PC-9 (cell line): ENCODE results near the gene TRDN. TPM values are rescaled to one million over a fixed set of nuclear protein-coding genes. Genes with fewer than 3 reads are reported as not detected.
A peak's percentile ranks its signal among the peaks of the same experiment; 100 is the strongest.

Experiments used
- BruUV-seq: library from RNA; stranded (reverse); fragments of 400-500 nt; replicated peaks from 2 replicates; lab custom pipeline; 2021; lab: Mats Ljungman, UMichigan
- CTCF ChIA-PET: fragments of 300-600 bp; sonication (Branson Sonifier 250); formaldehyde crosslinking; loops from one replicate; lab custom pipeline; 2022; ENCODE audit warnings: antibody characterized with exemption; lab: Charles Lee
- POLR2A ChIA-PET: fragments of 300-600 bp; sonication (Branson Sonifier 250); formaldehyde crosslinking; loops from one replicate; lab custom pipeline; 2022; ENCODE audit warnings: antibody characterized with exemption; ENCODE audit not compliant: unreplicated experiment; lab: Charles Lee
- DNase-seq, 2 experiments: peaks; one replicate each; pipeline versions ENCODE4 v3.0.0 to v3.0.0-alpha.2; 2015 to 2022; ENCODE audit warnings: mixed read lengths in 1 of 2
- H2AFZ ChIP-seq: fragments of 200-600 bp; sonication (generic); 2 replicates; pipeline ENCODE4 v1.8.1; 2017; ENCODE audit warnings: antibody characterized with exemption
- H3F3A ChIP-seq: fragments of 200-600 bp; sonication (generic); 2 replicates; pipeline ENCODE4 v1.8.1; 2017; ENCODE audit warnings: antibody characterized with exemption, mild to moderate bottlenecking, low read depth; ENCODE audit not compliant: insufficient read depth
- H3K27ac ChIP-seq: fragments of 200-600 bp; sonication (generic); 2 replicates; pipeline ENCODE4 v1.6.1; 2016; ENCODE audit warnings: mixed run types
- H3K27me3 ChIP-seq: fragments of 200-600 bp; sonication (generic); 2 replicates; pipeline ENCODE4 v1.6.1; 2016; ENCODE audit warnings: low read depth, mixed run types; ENCODE audit not compliant: insufficient read depth
- H3K36me3 ChIP-seq: fragments of 200-600 bp; sonication (generic); 2 replicates; pipeline ENCODE4 v1.6.1; 2016; ENCODE audit warnings: low read depth, mixed run types
- H3K4me1 ChIP-seq: fragments of 200-600 bp; sonication (generic); replicated peaks from 2 replicates; pipeline ENCODE4 v1.6.1; 2016; ENCODE audit warnings: mixed run types; ENCODE audit not compliant: insufficient read depth
- H3K4me2 ChIP-seq: fragments of 200-600 bp; sonication (generic); 2 replicates; pipeline ENCODE4 v1.6.1; 2017; ENCODE audit warnings: mixed run types
- H3K4me3 ChIP-seq: fragments of 200-600 bp; sonication (generic); 2 replicates; pipeline ENCODE4 v1.6.1; 2016; ENCODE audit warnings: mixed run types
- H3K79me2 ChIP-seq: fragments of 200-600 bp; sonication (generic); 2 replicates; pipeline ENCODE4 v1.6.1; 2017; ENCODE audit warnings: low read depth, mixed run types
- H3K9me2 ChIP-seq: fragments of 200-600 bp; sonication (generic); 2 replicates; pipeline ENCODE4 v1.8.1; 2017; ENCODE audit warnings: mild to moderate bottlenecking; ENCODE audit not compliant: insufficient read depth
- H3K9me3 ChIP-seq: fragments of 200-600 bp; sonication (generic); 2 replicates; pipeline ENCODE4 v1.8.1; 2016; ENCODE audit warnings: low read depth; ENCODE audit not compliant: insufficient read depth
- H4K20me1 ChIP-seq: fragments of 200-600 bp; sonication (generic); 2 replicates; pipeline ENCODE4 v1.8.1; 2017; ENCODE audit not compliant: insufficient read depth
- CTCF ChIP-seq: fragments of 200-600 bp; sonication (generic); conservative IDR thresholded peaks from 2 replicates; pipeline ENCODE4 v1.6.1; 2017; ENCODE audit warnings: mixed run types, antibody characterized with exemption, mild to moderate bottlenecking, moderate library complexity
- EZH2 ChIP-seq: fragments of 200-600 bp; sonication (generic); IDR thresholded peaks from 2 replicates; pipeline ENCODE4 v1.8.0; 2017; ENCODE audit warnings: antibody characterized with exemption, low read depth
- intact Hi-C: fragments of 100-400 bp; cut with micrococcal nuclease; formaldehyde crosslinking; loops from one replicate; pipeline ENCODE4 v1.10.0; 2022; ENCODE audit not compliant: unreplicated experiment
- total RNA-seq: library from RNA; stranded (reverse); gene quantifications from 2 replicates; pipeline ENCODE4 v1.2.3, GENCODE V29; 2021

The TRDN gene
- total RNA-seq, 1 experiment from 2014 or later: not detected

GRCh38 chr6:123430970-123431369 lies 205.8 kb downstream of the TRDN start:
- Histone ChIP-seq H3K4me3 (no peak overlapping the region), H3K36me3 (no peaks in the 10 kb centered on the region), H3K4me2 (no peak overlapping the region), H3K9me3 (no peaks in the 10 kb centered on the region), H3K4me1 (no peaks in the 10 kb centered on the region), H2AFZ (no peak overlapping the region), H3F3A (no peaks in the 10 kb centered on the region), H3K79me2 (no peaks in the 10 kb centered on the region), H3K27me3 (no peaks in the 10 kb centered on the region), H3K27ac (no peak overlapping the region), H3K9me2 (no peaks in the 10 kb centered on the region), H4K20me1 (no peaks in the 10 kb centered on the region)
- BruUV-seq: no TSS peak
- ChIA-PET POLR2A (no interaction called here), CTCF (no interaction called here)
- peak in 1 of 2 experiments; percentile 28 for DNase-seq
- intact Hi-C loops: no loop called here
- no peak for TF ChIP-seq CTCF
- TF ChIP-seq EZH2: no peak

- POLR2A ChIA-PET: no interaction called here
- H3K4me2 ChIP-seq: no peak overlapping the region
- no peak overlapping the region for H2AFZ ChIP-seq
- BruUV-seq: no TSS peak
- no peaks in the 10 kb centered on the region for H3K36me3 ChIP-seq
- TF ChIP-seq EZH2: no peak
- no peak for TF ChIP-seq CTCF
- intact Hi-C loops: no loop called here
- no peaks in the 10 kb centered on the region for H3K4me1 ChIP-seq
- H3K4me3 ChIP-seq: no peak overlapping the region
- no peaks in the 10 kb centered on the region for H4K20me1 ChIP-seq
- H3K79me2 ChIP-seq: no peaks in the 10 kb centered on the region
- H3K27me3 ChIP-seq: no peaks in the 10 kb centered on the region
- CTCF ChIA-PET: no interaction called here
- H3F3A ChIP-seq: no peaks in the 10 kb centered on the region
- no peaks in the 10 kb centered on the region for H3K9me3 ChIP-seq
- no peak for DNase-seq
- H3K9me2 ChIP-seq: no peaks in the 10 kb centered on the region
- no peak overlapping the region for H3K27ac ChIP-seq
Measured at GRCh38 chr6:123427008-123427407, 209.7 kb downstream of the TRDN start.

GRCh38 chr6:123423130-123423529 lies 213.6 kb downstream of the TRDN start:
- no peak overlapping the region for H3K4me2 ChIP-seq
- peak in 1 of 2 experiments; percentile 3 for DNase-seq
- CTCF ChIA-PET: no interaction called here
- H3K9me2 ChIP-seq: no peaks in the 10 kb centered on the region
- no peaks in the 10 kb centered on the region for H3F3A ChIP-seq
- intact Hi-C loops: no loop called here
- H3K4me1 ChIP-seq: no peaks in the 10 kb centered on the region
- H3K4me3 ChIP-seq: no peak overlapping the region
- BruUV-seq: no TSS peak
- TF ChIP-seq CTCF: no peak
- no peak for TF ChIP-seq EZH2
- no peaks in the 10 kb centered on the region for H3K27me3 ChIP-seq
- no peak overlapping the region for H3K27ac ChIP-seq
- no peaks in the 10 kb centered on the region for H4K20me1 ChIP-seq
- no peak overlapping the region for H2AFZ ChIP-seq
- no peaks in the 10 kb centered on the region for H3K9me3 ChIP-seq
- H3K36me3 ChIP-seq: no peaks in the 10 kb centered on the region
- H3K79me2 ChIP-seq: no peaks in the 10 kb centered on the region
- POLR2A ChIA-PET: no interaction called here
